Body of pancreas (tissue), 4 donors: Measurements from ENCODE around the gene DYNC1I2.

Experiments used
- CTCF ChIP-seq, 7 experiments: fragments of 450-650 bp in 4 of 7; fragments of 200-600 bp in 3 of 7; sonication (generic) in 3 of 7; IDR thresholded peaks; one replicate each; pipeline ENCODE4 v1.5.1; 2016 to 2019; ENCODE audit warnings: antibody characterized with exemption in 7 of 7
- POLR2A ChIP-seq, 3 donors: fragments of 450-650 bp; IDR thresholded peaks; one replicate each; pipeline ENCODE4 v1.6.1; 2016; ENCODE audit warnings: antibody characterized with exemption in 3 of 3, mild to moderate bottlenecking in 2 of 3

GRCh38 chr2:171772373-171772772, 85.1 kb downstream of the DYNC1I2 start:
- no peak for TF ChIP-seq CTCF (IDR thresholded peaks at IDR 0.05)
- TF ChIP-seq POLR2A (IDR thresholded peaks at IDR 0.05): no peak
